GM10248 (cell line): ENCODE measurements around the gene PDCD1LG2.

Source experiments
- CTCF ChIA-PET: fragments of 300-600 bp; sonication (Branson Sonifier 250); formaldehyde crosslinking; extraction: SDS; loops from one replicate; lab custom pipeline; 2021; ENCODE audit warnings: antibody characterized with exemption; lab: Yijun Ruan, JAX
- POLR2A ChIA-PET: fragments of 350-650 bp; sonication (Branson Sonifier 250); formaldehyde crosslinking; extraction: SDS; loops from one replicate; lab custom pipeline; 2020; ENCODE audit warnings: antibody characterized with exemption; lab: Yijun Ruan, JAX
- DNase-seq: peaks from one replicate; pipeline ENCODE4 v3.0.0; 2012; ENCODE audit errors: extremely low spot score
- TF ChIP-seq, protein P1 (sequence below): IDR thresholded peaks from 2 replicates; pipeline ENCODE4 v1.5.1; 2012; ENCODE audit warnings: mild to moderate bottlenecking, low read depth; ENCODE audit errors: extremely low read depth, missing control alignments, control extremely low read depth

Gene PDCD1LG2

DNA sequence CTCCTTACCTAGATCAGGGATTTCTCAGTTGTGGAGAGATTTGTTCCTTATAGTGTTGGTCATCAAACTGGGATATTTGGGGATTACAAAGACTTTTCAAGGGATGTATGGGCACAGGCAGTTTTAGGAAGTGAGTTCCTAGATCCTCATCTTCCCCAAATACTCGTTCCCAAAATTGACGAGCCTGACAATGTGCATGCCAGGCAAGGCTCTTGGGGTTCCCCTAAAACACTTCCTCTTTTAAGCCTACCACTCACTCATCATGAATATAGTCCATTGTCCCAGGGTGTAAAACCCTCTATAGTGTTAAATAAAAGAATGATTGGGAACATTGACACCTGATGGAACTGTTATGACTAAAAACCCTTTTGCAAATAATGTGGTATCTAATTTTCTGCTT lies 26.4 kb downstream of the PDCD1LG2 start:
- POLR2A ChIA-PET: no interaction called here
- CTCF ChIA-PET: interaction anchor here (1.3 kb wide), 1 partner anchor 15 kb away, joined by 4 read pairs; no protein-coding TSS in a partner anchor
- peak; percentile 42 for DNase-seq
- TF ChIP-seq, protein P1, sequence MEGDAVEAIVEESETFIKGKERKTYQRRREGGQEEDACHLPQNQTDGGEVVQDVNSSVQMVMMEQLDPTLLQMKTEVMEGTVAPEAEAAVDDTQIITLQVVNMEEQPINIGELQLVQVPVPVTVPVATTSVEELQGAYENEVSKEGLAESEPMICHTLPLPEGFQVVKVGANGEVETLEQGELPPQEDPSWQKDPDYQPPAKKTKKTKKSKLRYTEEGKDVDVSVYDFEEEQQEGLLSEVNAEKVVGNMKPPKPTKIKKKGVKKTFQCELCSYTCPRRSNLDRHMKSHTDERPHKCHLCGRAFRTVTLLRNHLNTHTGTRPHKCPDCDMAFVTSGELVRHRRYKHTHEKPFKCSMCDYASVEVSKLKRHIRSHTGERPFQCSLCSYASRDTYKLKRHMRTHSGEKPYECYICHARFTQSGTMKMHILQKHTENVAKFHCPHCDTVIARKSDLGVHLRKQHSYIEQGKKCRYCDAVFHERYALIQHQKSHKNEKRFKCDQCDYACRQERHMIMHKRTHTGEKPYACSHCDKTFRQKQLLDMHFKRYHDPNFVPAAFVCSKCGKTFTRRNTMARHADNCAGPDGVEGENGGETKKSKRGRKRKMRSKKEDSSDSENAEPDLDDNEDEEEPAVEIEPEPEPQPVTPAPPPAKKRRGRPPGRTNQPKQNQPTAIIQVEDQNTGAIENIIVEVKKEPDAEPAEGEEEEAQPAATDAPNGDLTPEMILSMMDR: no peak

DNA sequence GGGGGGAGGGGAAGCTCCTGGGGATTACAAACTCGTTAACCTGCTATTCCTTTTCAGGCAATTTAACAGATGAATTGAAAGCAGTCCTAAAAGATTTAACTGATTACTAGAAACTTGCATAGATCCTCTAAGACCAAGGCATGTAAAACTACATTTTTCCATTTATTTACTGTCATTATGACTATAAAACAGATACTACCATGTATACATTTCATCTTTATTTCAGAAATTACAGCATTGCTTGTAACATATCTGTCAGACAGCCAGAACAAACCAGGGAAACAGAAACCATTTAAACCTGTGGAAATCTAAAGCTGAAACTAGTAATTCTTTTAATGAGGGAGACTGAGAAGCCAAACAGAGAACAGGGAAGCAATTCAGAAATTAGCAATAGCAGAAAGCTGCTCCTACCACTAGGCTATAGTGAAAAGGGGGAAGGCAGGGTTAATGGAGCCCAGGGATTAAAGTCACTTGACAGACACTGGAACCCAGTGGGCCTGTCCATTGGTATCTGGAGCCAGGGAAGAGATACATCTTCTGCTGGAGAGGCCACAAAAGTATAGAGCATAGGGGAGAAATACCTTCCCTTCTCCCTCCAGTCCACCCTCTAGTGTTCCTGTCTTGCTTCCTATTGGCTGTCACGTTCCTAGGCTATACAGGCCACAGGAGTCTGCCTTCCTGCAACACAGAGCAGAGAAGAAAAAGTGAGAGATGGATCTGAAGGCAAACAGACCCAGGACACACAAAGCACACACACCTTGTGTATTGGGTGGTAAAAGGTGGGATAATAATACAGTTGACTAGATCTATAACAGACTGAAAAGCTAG lies 33.8 kb downstream of the PDCD1LG2 start:
- no peak for DNase-seq
- TF ChIP-seq, protein P1: no peak
- POLR2A ChIA-PET: no interaction called here
- CTCF ChIA-PET: interaction anchor here (1.8 kb wide), 2 partner anchors 10 to 46 kb away, joined by 4 to 5 read pairs; no protein-coding TSS in a partner anchor

DNA sequence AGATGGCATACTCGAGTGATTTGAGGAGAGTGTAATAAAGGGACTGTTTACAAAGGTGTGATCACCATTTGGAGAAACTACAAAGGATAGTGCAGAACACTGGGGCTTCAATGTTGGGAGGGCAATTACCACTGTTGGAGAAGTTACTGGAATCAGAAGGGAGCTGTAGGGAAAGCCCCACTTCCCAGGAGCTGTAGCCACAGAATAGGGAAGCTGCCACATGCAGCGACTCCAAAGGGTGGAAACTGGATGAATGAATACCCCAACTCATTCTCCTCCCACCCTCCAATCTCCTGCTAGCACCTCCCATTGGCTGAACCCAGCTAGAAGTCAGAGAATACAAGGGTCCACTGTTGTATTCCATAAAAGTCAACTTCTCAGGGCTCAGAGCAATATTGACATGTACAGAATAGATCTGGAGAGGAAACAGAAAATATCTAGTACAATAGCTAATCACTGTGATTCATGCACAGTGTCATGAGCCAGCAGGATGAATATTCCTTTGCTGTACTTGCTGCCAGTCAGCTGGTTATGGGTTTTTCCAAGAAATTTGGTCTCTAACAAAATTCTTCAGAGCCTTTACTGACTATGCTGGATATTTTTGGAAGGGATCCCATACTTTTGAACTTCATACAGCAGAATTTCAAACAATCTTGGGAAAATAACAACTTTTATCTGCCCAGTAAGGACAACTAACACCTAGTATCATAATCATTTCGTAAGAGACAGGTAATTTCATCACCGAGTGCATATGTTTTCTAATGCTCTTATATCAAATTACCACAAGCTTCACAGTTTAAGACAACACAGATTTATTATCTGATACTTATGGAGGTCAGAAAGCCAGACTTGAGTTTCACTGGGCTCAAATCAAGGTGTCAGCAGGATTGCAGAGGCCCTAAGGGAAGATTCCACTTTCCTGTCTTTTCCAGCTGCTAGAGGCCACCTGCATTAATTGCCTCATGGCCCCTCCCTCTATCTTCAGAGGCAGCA lies 39.6 kb downstream of the PDCD1LG2 start:
- TF ChIP-seq, protein P1: no peak
- POLR2A ChIA-PET: no interaction called here
- CTCF ChIA-PET: interaction anchor here (0.8 to 2.0 kb wide), 7 partner anchors 8 to 38 kb away, joined by 3 to 12 read pairs (median 5); no protein-coding TSS in a partner anchor
- DNase-seq: no peak

DNA sequence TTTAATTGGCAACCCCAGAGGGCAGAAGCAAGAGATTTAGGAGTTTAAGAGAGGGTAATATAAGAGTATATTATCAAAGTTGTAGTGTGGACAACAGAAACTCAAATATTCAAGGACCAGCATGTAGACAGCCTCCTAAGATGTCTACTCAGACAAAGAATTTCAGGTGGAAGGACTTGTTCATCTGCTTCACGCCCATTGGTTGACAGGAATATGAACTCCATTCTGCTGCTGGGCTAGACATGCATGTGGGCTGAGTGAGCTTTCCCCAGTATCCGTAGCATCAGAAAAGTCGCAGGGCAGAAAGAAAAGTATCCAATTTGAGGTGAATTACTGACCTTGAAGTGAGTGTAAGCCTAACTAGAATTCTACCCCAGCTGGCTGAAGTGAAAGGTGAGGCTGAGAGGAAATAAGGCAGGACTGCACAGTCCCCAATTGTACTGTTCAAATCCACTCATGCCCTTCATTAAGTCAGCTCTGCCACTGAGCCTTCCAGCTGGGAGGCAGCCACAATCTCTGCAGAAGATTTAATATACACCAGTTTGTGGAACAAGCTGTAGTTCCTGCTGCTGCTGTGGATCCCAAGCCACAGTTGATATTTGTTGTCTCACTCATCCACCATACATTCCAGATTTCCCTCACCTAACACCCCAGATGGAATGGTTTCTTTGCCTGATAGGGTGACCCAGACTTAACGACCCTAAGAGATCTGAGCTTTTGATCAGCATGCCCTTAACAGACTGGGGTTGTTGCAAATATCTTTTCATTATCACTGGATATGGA lies 41.2 kb downstream of the PDCD1LG2 start:
- CTCF ChIA-PET: interaction anchor here (0.7 to 2.4 kb wide), 7 partner anchors 9 to 108 kb away, joined by 3 to 6 read pairs (median 3); no protein-coding TSS in a partner anchor
- TF ChIP-seq, protein P1: no peak
- POLR2A ChIA-PET: no interaction called here
- no peak for DNase-seq

DNA sequence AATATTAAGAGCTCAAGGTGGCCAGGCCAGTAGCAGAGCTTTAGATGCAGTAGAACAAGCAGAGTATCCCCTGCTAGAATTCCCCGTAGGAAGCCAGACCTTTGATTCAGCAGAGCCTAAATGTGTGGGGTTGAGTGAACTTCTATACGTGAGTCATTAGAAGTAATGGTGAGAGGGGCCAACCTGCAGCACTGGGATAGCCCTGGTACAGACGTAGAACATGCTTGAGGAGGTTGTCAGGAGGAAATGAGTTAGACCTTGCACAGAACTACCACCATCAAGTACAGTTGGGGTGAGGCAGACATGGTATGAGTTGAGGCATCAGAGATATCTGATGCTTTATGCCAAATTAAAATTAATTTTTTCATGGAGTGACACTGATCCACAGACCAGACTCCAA lies 42.0 kb downstream of the PDCD1LG2 start:
- DNase-seq: no peak
- TF ChIP-seq, protein P1: no peak
- ChIA-PET POLR2A (no interaction called here), CTCF (interaction anchor here (0.7 to 2.4 kb wide), 5 partner anchors 8 to 109 kb away, joined by 3 to 6 read pairs (median 3); no protein-coding TSS in a partner anchor)
